ENCODE data around the gene ISOC2.

The ISOC2 gene

DNA sequence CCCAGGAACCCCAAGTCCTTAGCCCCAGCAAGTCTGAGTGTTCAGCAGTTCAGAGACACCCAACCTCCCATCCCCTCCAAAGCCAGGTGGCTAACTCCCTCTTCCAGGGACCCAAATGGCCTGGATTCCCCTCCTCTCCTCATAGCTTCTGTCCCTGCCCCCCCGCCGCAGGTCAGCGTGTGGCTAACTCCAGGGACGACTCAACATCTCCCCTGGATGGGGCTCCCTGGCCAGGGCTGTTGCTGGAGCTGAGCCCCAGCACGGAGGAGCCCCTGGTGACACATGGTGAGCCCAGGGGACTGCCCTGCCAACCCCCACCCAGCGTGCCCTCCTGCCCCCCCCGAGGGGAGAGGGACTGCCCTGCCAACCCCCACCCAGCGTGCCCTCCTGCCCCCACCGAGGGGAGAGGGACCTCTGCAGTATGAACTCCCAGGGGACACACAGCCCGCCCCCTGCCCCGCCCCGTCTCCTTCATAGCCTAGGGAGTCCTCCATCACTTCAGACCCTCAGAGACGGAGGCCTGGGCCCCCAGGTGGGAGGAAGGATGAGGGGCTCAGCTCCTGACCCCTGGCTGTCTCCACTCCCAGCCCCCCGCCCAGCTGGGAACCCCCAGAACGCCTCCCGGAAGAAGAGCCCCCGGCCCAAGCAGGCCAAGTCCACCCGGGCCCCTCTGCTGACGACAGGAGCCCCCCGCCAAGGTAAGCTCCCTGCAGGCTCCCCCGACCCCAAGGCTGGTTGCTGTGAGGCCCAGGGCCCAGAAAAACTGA is 28.5 kb upstream of the ISOC2 start:
- no peak for FAIRE-seq

DNA sequence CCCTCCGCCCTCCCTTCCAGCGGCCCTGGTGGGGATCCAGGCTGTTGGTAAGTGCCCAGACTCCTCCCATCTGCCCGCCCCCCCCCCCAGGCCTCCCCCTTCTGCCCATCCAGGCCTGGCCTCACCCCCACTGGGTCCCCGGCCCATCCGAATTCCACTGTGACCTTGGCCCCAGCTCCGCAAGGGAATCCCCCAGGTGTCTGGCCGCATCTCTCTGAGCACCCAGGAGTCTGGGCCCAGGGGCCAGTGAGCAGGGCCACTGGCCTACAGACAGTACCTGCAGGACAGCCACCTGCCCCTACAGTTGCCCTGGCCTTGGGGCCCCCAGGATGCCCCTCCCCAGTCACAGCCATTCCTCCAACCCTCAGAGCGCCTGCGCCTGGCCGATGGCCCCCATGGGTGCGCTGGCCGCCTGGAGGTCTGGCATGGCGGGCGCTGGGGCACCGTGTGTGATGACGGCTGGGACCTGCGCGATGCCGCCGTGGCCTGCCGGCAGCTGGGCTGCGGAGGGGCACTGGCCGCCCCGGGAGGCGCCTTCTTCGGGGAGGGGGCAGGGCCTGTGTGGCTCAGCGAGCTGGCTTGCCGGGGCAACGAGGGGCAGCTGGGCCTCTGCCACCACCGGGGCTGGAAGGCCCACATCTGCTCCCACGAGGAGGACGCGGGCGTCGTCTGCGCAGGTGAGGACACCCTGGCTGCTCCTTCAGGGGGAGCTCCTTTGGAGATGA is 27.7 kb upstream of the ISOC2 start:
- no peak for FAIRE-seq

DNA sequence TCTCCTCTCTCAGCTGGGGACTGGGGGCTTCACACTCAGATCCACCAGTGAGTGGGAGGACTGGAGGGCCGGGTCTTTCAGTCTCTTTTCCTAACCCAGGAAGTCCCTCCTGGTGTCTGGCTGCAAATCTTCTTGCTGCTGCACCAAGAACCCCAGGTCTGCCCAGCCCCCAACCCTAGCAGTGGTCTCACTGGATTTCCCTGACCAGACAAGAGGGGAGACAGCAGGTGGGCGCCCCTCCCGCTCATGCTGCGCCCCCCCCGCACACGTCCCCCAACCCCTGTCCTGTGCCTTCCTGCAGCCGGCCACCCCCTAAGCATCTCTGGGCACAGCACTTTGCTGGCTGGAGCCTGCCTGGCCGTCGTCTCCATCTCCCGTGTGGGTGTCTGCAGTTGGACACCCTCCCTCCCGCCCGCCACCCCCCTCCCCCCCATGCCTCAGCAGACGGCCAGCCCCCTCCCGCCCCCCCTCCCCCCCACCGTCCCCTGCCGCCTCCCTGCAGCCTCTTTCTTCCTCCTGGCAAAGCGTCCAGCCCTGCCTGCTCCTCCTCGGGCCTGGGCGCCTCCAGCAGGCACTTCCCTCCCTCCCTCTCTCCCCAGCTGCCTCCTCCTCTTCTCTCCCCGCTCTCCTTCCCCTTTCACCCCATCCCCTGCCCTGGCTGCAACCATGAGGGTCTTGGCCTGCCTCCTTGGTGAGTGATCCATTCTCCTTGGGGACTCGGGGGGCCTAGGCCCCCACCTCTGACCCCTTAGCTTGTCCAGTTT is 26.7 kb upstream of the ISOC2 start, which contains the start of gene SSC5D:
SSC5D (plus strand) TSS at position 513 of the 764 bp plus-strand sequence; CDS start at position 667, 154 bp downstream.
- FAIRE-seq: no peak

DNA sequence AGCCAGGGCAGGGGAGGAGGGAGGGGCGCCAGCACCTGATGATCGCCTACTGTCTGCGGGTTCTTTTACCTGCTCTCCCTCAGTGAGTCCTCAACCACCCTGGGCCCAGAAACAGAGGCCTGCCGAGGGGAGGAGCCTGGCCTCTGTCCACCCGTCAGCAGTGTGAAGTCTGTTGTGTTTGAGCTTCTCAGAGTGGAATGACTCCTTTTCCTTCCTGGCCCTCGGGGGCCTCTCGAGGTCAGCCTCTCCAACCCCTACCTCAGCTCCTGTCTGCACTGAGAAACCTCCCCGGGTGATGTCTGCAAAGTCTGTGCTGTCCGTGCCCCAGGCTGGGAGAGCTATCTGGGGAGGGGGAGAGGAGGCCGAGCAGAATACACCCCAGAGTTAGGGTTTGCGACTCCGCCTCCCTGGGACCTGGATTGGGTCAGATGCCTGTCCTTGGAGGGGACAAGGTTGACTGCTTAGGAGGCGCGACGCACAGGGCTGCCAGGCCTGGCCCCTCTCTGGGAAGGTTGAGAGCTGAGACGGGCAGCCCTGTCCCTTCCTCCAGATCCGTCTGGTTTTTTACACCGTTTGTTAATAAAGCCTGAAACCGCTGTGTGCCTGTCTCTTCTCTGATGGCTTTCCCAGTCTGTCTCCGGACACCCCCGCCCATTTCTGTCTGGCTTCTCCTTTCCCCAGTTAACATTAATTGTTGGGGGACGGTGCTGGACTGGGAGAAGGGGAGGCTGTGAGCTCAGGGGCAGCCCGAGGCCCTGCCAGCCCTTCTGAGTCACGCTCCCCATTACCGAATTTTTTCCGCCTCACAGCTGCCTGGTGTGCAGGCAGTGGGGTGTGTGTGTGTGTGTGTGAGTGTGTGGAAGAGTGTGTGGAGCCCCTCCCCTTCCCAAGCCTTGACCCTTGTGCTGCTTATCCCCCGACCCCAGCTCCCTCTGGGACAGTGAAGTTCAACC is 25.8 kb upstream of the ISOC2 start:
- FAIRE-seq: no peak

DNA sequence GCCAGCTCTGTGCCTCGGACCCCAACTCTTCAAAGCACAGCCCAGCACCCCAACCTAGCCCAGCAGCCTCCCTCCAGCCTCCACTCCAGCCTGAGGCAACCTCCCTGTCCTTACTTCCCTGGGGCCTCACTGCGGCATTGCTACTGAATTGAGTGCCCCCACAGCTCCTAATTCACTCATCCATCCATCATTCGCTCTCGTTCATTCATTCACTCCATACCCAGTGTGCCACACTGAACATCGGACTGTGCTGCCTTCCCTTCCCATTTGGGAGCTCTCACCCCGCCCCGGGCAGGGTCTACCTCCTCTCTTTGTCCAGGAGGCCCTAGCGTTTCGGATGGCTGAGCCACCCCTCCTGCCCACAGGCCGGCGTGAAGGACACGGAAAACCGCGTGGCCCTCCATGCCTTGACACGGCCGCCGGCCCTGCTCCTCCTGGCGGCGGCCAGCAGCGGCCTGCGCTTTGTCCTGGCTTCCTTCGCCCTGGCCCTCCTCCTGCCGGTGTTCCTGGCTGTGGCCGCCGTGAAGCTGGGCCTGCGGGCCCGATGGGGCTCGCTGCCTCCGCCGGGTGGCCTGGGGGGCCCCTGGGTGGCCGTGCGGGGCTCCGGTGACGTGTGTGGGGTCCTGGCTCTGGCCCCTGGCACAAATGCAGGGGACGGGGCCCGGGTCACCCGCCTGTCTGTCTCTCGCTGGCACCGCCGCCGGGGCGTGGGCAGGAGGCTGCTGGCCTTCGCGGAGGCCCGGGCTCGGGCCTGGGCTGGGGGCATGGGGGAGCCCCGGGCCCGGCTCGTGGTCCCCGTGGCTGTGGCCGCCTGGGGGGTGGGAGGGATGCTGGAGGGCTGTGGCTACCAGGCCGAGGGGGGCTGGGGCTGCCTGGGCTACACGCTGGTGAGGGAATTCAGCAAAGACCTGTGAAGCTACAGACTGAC is 24.9 kb upstream of the ISOC2 start:
- no peak for FAIRE-seq

DNA sequence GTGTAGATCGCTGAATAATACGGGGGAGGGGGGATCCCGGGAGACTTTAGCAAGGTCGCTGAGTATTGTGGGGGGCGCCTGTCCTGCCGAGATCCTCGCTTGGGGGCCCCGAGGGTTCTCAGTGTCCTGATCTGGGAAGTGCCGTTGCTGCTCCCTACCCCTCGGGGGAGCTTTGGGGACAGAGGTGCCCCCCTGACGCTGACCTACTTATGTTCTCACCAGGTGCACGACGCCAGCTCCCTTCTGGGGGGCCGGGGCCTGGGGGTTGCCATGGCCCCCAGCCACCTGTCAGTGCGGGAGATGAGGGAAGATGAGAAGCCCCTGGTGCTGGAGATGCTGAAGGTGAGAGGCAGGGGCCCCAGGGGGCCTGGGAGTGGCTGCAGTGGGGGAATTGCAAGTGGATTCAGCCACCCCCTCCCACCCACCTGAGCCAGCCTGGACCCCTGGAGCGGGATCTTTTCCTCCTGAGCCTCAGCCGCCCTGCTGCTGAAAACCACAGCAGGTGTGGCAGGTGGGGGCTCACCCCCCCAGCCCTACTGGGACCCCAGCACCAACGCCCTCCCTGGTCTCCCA is 24.1 kb upstream of the ISOC2 start:
- no peak for FAIRE-seq

DNA sequence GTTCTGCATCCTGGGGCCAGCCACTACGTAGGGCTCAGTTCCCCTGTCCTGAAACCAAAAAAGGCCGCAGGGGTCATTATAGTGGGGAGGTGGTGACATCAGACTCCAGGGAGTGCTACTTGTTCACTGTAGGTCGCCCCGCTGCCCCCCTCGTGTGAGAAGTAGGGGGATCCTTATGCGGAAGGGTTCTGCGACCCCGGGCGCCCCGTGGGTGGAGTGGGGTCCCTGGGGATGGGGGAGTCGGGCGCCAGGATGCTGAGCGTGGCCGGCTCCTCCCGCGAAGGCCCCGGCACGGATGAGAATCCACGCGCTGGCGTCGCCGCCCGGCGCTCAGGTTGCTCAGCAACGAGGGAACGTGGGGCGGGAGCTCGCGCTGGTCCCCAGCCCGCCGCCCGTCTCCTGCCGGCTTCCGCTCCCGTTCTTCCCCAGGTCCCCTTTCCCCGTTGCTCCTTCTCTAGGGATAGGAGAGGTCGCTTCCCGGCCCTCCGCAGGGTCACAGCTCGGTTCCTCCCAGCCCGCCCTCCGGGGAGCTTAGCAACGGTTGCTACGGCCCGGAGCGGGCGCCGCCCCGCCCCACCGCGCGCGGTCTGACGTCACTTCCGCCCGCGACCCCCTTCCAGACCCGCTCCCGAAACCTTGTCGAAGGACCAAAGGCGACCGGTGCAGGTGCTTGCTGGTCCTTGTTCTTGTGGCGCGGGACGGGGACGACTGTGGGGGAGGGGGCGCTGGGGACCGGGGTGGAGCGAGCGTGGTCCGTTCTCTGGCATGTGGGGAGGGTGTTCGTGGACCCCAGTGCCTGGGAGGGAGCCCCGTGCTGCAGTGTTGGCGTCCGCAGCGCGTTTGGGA is 23.4 kb upstream of the ISOC2 start, which contains the start of gene NAT14:
NAT14 (plus strand) TSS at position 596 of the 846 bp plus-strand sequence. CDS start 521 bp downstream, outside the sequence.
- FAIRE-seq: no peak

DNA sequence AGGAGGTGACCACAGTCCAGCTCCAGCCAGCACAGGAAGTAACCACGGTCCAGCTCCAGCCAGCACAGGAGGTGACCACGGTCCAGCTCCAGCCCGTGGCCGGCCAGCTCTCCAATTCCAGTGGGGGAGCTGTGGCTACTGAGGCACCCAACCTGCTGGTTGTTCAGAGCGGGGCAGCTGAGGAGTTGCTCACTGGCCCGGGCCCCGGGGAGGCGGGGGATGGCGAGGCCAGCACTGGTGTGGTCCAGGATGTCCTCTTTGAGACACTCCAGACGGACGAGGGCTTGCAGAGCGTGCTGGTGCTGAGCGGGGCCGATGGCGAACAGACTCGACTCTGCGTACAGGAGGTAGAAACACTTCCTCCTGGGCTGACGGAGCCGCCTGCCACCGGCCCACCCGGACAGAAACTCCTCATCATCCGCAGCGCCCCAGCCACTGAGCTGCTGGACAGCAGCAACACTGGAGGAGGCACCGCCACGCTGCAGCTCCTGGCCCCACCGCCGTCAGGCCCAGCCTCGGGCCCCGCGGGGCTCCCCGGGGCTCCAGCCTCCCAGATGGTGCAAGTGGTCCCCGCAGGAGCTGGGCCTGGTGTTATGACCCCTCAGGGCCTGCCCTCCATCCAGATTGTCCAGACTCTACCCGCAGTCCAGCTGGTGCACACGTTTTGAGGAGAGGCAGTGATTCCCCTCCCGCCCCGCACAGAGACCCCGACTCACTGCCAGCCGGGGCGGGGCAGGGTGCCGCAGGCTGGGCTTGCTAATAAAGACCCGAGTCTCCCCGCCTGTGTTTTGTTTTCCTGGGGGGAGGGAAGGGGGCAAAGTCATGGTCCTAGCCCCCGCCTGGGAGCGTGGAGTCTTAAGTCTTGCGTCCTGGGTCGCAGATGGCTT is 22.5 kb upstream of the ISOC2 start:
- no peak for FAIRE-seq

DNA sequence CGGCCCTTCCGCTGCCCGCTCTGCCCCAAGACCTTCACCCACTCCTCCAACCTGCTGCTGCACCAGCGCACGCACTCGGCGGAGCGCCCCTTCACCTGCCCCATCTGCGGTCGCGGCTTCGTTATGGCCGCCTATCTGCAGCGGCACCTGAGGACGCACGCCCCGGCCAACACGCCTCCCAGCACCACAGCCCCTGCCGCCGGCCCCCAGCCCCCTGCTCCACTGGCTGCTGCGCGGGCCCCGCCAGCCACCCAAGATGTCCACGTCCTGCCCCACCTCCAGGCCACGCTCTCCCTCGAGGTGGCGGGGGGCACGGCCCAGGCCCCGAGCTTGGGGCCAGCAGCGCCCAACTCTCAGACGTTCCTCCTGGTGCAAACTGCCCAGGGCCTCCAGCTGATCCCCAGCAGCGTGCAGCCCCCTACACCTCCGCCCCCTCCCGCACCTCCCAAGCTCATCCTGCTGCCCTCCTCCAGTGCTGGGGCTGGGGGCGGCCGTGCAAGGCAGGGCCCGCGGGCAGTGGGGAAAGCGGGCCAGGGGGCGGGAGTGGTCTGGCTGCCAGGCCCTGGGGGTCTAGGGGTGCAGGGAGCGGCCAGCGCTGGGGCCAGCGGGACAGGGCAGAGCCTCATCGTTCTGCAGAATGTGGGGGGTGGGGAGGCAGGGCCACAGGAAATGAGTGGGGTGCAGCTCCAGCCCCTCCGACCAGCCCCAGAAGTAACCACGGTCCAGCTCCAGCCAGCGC is 21.7 kb upstream of the ISOC2 start:
- no peak for FAIRE-seq

DNA sequence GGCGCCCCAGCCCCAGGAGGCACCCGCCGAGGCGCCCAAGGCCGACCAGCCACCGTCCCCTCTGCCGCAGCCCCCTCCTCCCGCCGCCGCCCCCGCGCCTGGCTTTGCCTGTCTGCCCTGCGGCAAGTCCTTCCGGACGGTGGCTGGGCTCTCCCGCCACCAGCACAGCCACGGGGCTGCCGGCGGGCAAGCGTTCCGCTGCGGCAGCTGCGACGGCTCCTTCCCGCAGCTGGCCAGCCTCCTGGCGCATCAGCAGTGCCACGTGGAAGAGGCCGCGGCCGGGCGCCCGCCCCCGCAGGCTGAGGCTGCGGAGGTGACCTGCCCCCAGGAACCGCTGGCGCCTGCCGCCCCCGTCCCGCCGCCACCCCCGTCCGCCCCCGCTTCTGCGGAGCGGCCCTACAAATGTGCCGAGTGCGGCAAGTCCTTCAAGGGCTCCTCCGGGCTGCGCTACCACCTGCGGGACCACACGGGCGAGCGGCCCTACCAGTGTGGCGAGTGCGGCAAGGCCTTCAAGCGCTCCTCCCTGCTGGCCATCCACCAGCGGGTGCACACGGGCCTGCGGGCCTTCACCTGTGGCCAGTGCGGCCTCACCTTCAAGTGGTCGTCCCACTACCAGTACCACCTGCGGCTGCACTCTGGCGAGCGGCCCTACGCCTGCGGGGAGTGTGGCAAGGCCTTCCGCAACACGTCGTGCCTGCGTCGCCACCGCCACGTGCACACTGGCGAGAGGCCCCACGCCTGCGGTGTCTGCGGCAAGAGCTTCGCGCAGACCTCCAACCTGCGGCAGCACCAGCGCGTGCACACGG is 20.9 kb upstream of the ISOC2 start:
- no peak for FAIRE-seq

DNA sequence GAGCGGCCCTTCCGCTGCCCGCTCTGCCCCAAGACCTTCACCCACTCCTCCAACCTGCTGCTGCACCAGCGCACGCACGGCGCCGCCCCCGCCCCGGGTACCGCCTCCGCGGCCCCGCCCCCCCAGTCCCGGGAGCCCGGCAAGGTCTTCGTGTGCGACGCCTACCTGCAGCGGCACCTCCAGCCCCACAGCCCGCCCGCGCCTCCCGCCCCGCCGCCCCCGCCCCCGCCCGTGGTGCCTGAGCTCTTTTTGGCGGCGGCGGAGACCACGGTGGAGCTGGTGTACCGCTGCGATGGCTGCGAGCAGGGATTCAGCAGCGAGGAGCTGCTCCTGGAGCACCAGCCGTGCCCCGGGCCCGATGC is 20.3 kb upstream of the ISOC2 start:
- FAIRE-seq: no peak

DNA sequence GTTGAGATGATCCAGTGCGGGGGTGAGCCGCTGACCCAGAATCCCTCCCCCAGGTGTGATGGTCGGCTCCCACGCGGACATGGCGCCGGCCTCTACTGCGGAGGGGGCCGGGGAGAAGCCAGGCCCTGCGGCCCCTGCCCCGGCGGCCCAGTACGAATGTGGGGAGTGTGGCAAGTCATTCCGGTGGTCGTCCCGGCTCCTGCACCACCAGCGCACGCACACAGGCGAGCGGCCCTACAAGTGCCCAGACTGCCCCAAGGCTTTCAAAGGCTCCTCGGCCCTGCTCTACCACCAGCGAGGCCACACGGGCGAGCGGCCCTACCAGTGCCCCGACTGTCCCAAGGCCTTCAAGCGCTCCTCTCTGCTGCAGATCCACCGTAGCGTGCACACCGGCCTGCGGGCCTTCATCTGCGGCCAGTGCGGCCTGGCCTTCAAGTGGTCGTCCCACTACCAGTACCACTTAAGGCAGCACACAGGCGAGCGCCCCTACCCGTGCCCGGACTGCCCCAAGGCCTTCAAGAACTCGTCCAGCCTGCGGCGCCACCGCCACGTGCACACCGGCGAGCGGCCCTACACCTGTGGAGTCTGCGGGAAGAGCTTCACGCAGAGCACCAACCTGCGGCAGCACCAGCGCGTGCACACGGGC is 19.8 kb upstream of the ISOC2 start:
- FAIRE-seq: no peak

DNA sequence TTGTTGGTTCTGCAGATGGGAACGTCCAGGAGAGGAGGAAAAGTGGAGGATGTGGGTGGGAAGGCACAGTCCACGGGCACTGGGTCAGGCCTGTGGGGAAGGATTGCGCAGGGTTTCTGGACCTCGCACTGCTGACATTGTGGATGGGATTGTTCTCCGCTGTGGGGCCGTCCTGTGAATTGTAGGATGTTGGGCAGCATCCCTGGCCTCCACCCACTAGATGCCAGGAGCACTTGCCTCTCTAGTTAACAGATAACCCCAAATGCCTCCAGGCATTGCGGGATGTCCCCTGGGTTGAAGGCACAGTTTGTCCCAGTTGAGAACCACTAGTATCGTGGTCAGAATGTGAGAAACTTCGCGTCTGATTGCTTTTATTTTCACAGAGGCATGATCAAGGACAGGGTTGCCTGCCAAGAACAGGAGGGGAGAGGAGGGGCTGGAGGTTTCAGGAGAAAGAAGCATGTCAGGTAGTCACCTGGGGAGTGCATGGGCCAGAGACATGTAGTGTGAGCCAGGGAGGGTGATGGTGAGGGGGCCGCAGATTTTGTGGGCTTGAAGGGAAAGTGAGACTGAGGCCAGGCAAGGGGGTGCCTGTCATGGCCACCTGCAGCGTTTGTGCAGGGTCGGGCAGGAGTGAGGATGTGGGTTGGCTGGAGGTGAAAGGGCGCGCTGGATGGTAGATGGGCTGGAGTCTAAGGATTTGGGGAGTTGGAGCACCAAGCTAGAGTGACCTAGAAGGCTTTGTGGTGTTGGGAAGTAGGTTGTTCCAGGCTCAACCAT is 18.2 kb upstream of the ISOC2 start:
- FAIRE-seq: no peak

DNA sequence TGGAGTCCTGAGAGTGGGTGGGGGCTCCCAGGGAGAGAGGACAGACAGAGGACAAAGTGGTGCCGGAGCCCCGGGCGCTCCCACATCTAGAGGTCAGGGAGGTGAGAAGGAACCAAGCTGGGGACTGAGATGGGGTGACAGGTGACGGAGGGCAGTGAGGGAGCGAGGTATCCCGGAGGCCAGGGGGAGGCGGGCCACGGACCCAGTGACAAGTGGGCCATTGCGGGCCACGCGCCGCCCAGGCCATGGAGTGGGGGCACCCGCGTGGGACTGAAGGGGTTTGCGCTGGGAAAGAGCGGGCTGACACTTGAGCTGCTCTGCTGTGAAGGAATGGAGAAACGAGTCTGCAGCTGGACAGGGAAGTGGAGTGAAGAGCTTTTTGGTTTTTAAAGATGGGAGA is 17.6 kb upstream of the ISOC2 start:
- FAIRE-seq: no peak

DNA sequence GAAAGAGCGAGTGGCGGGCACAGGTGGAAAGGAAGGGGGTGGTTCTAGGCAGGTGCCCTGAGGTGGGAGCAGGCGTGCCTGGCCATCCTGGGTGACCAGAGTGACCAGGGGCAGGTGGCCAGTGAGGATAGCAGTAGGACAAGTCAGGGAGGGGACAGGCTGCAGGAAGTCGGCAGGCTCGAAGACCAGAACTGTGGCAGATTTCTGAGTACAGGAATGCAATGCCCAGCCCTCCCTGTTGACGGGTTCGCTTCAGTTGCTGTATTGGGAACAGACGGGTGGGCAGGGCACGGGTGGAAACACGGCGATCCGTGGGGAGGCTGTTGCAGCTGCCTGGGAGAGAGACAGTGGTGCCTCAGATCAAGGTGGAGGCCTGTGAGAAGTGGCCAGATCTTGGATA is 16.9 kb upstream of the ISOC2 start:
- no peak for FAIRE-seq

DNA sequence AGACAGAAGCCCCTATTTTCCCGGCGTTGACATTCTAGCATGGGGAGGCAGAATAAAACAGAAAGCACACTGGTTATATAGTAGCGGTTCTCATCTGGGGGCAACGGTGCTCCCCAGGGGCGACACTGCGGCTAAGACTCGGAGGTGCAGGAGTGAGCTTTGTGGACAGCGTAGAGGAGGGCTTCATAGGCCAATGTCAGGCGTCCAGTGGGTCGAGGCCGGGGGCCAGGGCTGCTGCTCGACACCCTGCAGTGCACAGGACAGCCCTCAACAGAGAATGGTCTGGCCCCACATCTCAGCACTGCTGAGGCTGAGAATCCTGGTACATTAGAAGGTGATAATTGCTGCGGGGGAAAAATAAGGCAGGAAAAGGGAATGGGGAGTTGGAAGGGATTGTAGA is 16.5 kb upstream of the ISOC2 start:
- no peak for FAIRE-seq

Measured in A204.1 (cell line).